ENCODE measurements around the gene CDK17. TPM values are rescaled to one million over a fixed set of nuclear protein-coding genes. Genes with fewer than 3 reads are reported as not detected.

Gene CDK17
- total and polyA plus RNA-seq, 9 of the 15 experiments (the other 6 are each of a cell fraction or from before 2014, with no cell fraction given): 4.8 to 39.3 (median 21.6) TPM

DNA sequence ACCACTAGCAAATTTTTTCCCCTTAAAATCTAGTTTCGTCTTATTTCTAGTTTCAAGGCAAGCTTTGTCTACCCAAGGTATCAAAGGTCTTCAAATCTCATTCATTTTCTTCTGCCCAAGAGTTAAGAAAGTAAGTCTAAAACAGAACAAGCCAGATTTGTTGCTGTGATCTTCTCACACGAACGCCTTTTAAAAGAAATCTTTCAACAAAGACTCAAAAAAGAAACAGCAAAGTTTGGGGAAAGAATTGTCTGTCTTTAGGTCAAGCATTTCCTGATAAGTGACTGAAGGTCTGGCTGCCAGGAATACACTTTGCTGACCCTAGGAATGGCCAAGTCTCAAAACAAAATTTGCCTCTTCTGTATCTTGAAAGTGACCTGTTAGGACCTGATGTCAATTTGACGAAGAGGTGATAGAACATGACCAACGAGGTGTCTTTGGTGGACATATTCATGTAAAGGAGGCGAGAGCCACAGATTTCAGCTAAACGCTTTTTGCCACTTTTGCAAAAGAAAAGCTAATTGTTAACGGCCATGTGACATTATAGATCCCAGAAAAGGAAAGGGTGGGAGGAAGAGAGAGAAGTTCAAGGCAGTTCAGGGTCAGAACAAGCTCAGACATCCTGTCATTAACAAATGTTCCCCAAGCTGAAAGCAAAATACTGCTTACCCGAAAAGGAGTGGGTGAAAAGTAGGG is 1.7 kb downstream of the CDK17 start (continued):
- TF ChIP-seq HNRNPK (IDR thresholded peaks at IDR 0.05; ENCODE audit: low read depth, low read length, poor library complexity, severe bottlenecking): no peak
- no peak for TF ChIP-seq GATAD2A (IDR thresholded peaks at IDR 0.05)
- no peak; the same call in 1 of the 2 replicates for TF ChIP-seq BRD4 (IDR thresholded peaks at IDR 0.05)
- TF ChIP-seq KAT8 (IDR thresholded peaks at IDR 0.05; ENCODE audit: low read depth): no peak
- TF ChIP-seq, protein P1, sequence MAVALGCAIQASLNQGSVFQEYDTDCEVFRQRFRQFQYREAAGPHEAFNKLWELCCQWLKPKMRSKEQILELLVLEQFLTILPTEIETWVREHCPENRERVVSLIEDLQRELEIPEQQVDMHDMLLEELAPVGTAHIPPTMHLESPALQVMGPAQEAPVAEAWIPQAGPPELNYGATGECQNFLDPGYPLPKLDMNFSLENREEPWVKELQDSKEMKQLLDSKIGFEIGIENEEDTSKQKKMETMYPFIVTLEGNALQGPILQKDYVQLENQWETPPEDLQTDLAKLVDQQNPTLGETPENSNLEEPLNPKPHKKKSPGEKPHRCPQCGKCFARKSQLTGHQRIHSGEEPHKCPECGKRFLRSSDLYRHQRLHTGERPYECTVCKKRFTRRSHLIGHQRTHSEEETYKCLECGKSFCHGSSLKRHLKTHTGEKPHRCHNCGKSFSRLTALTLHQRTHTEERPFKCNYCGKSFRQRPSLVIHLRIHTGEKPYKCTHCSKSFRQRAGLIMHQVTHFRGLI (CRISPR knock-in tag; IDR thresholded peaks at IDR 0.05): no peak
- TF ChIP-seq SAP30 (IDR thresholded peaks at IDR 0.05; ENCODE audit: borderline replicate concordance, insufficient read depth, low read depth, low read length, poor library complexity, severe bottlenecking): no peak
- TF ChIP-seq ZNF146 (CRISPR knock-in tag; IDR thresholded peaks at IDR 0.05; ENCODE audit: unreplicated experiment): no peak
- no peak for TF ChIP-seq POLR2AphosphoS2 (IDR thresholded peaks at IDR 0.05; ENCODE audit: low read length)
- TF ChIP-seq PHF20 (IDR thresholded peaks at IDR 0.05; ENCODE audit: partially characterized antibody): no peak
- TF ChIP-seq, protein P2, sequence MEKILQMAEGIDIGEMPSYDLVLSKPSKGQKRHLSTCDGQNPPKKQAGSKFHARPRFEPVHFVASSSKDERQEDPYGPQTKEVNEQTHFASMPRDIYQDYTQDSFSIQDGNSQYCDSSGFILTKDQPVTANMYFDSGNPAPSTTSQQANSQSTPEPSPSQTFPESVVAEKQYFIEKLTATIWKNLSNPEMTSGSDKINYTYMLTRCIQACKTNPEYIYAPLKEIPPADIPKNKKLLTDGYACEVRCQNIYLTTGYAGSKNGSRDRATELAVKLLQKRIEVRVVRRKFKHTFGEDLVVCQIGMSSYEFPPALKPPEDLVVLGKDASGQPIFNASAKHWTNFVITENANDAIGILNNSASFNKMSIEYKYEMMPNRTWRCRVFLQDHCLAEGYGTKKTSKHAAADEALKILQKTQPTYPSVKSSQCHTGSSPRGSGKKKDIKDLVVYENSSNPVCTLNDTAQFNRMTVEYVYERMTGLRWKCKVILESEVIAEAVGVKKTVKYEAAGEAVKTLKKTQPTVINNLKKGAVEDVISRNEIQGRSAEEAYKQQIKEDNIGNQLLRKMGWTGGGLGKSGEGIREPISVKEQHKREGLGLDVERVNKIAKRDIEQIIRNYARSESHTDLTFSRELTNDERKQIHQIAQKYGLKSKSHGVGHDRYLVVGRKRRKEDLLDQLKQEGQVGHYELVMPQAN (IDR thresholded peaks at IDR 0.05; ENCODE audit: borderline replicate concordance): peak; percentile 26; the same call in 1 of the 2 replicates
- TF ChIP-seq RAD21 (CRISPR knock-in tag; conservative IDR thresholded peaks at IDR 0.05 in 1 of 2, IDR thresholded peaks at IDR 0.05 in 1 of 2): no peak
- TF ChIP-seq NR2C1 (IDR thresholded peaks at IDR 0.05): no peak
- TF ChIP-seq NR2C1 (tag; IDR thresholded peaks at IDR 0.05): no peak
- TF ChIP-seq DNMT1 (IDR thresholded peaks at IDR 0.05): 0 out of 2 replicates have a peak, but pooled peaks have one; percentile 50
- 0 out of 2 replicates have a peak, but pooled peaks have one; percentile 22 for TF ChIP-seq ZNF79 (CRISPR knock-in tag; IDR thresholded peaks at IDR 0.05; ENCODE audit: low read depth)
- TF ChIP-seq RBM14 (IDR thresholded peaks at IDR 0.05; ENCODE audit: borderline replicate concordance, insufficient read depth, low read depth, low read length): no peak
- TF ChIP-seq ZNF23 (CRISPR knock-in tag; IDR thresholded peaks at IDR 0.05): no peak
- TF ChIP-seq, protein P3, sequence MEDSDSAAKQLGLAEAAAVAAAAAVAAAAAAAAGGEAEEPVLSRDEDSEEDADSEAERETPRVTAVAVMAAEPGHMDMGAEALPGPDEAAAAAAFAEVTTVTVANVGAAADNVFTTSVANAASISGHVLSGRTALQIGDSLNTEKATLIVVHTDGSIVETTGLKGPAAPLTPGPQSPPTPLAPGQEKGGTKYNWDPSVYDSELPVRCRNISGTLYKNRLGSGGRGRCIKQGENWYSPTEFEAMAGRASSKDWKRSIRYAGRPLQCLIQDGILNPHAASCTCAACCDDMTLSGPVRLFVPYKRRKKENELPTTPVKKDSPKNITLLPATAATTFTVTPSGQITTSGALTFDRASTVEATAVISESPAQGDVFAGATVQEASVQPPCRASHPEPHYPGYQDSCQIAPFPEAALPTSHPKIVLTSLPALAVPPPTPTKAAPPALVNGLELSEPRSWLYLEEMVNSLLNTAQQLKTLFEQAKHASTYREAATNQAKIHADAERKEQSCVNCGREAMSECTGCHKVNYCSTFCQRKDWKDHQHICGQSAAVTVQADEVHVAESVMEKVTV (CRISPR knock-in tag; IDR thresholded peaks at IDR 0.05): no peak
- TF ChIP-seq, protein P4, sequence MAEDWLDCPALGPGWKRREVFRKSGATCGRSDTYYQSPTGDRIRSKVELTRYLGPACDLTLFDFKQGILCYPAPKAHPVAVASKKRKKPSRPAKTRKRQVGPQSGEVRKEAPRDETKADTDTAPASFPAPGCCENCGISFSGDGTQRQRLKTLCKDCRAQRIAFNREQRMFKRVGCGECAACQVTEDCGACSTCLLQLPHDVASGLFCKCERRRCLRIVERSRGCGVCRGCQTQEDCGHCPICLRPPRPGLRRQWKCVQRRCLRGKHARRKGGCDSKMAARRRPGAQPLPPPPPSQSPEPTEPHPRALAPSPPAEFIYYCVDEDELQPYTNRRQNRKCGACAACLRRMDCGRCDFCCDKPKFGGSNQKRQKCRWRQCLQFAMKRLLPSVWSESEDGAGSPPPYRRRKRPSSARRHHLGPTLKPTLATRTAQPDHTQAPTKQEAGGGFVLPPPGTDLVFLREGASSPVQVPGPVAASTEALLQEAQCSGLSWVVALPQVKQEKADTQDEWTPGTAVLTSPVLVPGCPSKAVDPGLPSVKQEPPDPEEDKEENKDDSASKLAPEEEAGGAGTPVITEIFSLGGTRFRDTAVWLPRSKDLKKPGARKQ (CRISPR knock-in tag; IDR thresholded peaks at IDR 0.05): no peak

Data from K562 (cell line).